ENCODE measurements around the gene PDAP1.
A peak's percentile ranks its signal among the peaks of the same experiment; 100 is the strongest.

Gene PDAP1

GRCh38 chr7:99424932-99425730 is 16.7 kb upstream of the PDAP1 start:
- DNase-seq = no peak

GRCh38 chr7:99422625-99423024 is 14.2 kb upstream of the PDAP1 start:
- peak; percentile 76 to 88 for DNase-seq

DNA sequence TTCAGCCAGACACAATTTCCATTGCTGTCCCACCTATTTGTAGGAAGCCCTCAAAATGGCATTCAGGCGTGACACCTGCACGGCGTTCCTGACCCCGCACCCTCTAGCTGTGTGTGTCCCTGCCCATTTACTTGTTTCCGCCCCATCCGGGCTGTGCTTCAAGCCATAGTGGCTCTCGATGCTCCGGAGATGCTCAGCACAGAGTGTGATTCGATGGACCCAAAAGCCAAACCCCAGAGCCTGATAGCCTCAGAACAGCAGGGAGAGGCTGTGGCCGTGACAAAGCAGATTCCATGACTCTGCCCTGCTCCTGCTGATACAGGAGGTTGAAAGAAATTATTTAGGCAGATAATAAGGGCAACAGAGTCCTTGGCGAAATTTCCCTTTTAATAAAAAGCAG is 13.8 kb upstream of the PDAP1 start:
- DNase-seq = peak; percentile 49 to 72

DNA sequence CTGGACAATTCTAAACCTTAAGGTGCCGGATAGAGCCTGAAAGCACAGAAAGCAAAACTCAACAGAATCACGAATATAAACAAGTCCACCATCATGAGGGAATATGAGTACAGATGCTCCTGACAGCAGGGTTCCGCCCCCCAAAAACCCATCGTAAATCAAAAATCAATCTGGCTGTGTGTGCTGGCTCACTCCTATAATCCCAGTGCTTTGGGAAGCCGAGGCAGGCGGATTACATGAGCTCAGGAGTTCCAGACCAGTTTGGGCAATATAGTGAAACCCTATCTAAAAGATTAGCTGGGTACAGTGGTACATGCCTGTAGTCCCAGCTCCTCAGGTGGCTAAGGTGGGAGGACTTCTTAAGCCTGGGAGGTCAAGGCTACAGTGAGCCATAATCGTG is 12.6 kb upstream of the PDAP1 start:
- DNase-seq = no peak

GRCh38 chr7:99420213-99420612 is 11.8 kb upstream of the PDAP1 start:
- DNase-seq = no peak

DNA sequence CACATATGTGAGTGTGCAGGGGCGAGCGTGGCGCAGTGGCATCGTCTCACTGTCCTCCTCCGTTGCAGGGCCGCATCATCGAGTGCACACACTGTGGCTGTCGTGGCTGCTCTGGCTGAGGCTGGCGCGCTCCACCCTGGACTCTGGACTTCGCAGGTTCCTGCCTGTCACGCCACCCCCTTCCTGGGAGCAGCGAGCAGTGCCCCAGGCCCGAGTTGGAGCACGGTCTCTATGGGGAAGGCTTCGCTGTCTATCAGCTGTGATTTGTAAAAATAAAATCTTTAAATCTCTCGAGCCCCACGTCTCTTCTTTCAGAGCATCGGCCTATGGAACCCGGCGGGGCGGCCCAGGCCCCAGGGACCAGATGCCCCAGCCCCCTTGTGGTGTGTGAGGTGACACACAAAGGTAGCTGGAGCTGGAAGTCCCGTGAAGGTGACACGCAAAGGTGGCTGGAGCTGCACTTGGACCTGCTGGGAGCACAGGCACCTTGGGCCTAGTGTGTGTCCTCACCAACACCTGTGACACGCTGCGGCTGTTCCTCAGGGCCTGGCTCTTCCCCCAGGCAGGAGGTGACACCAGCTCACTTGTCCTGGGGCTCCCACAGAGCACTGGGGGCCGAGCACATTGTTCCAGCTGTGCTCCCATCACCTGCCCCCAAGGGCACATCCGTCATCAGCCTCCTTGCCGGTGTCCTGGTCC is 11.1 kb upstream of the PDAP1 start:
- no peak for DNase-seq

DNA sequence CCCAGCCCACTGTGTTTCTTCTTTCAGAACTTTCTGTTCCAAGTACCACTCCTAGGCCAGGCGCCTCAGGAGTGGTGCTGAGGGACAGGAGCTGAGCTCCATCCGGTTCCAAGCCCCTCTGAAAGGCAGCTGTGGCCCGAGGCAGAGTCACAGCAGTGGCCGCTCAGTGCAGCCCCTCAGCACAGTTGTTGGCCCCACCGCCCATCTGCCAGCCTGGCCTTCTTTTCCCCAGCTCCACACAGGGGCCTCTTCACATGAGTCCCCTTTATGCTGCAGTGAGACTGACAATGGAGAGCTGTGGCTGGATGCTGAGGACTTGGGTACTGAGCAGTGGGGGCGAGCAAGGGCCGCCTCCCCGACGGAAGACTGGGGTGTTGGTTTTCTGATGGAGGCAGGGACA is 9.9 kb upstream of the PDAP1 start:
- DNase-seq = no peak

DNA sequence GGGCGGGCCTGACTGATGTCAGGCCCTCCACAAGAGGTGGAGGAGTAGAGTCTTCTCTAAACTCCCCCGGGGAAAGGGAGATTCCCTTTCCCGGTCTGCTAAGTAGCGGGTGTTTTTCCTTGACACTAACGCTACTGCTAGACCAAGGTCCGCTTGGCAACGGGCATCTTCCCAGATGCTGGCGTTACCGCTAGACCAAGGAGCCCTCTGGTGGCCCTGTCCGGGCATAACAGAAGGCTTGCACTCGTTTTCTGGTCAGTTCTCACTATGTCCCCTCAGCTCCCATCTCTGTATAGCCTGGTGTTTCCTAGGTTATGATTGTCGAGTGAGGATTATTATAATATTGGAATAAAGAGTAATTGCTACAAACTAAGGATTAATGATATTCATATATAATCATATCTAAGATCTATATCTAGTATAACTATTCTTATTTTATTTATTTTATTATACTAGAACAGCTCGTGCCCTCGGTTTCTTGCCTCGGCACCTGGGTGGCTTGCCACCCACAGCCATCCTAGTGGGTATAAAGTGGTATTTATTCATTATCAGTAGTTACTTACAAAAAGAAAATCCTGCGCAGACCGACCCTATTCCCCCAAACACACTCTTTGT is 7.2 kb upstream of the PDAP1 start:
- DNase-seq = peak; percentile 25 to 62

DNA sequence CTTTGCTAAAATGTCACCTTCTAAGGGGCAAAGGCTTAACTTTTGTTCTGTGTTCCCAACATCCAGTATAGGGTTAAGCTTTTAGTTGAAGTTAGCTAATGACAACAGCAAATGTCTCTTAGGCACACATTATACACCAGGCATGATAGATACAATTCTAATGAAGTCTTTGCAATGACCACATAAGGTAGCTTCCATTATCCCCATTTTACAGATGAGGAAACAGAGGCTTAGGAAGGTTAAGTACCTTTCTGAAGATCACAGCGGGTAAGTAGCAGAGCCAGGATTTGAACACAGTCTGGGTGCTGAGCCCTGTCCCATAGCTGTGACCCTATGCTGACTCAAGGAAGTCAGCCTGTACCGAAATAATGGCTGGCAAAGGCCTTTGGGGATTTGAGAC is 2.2 kb upstream of the PDAP1 start:
- DNase-seq = no peak

GRCh38 chr7:99409806-99410205 is 1.4 kb upstream of the PDAP1 start:
- DNase-seq = no peak

DNA sequence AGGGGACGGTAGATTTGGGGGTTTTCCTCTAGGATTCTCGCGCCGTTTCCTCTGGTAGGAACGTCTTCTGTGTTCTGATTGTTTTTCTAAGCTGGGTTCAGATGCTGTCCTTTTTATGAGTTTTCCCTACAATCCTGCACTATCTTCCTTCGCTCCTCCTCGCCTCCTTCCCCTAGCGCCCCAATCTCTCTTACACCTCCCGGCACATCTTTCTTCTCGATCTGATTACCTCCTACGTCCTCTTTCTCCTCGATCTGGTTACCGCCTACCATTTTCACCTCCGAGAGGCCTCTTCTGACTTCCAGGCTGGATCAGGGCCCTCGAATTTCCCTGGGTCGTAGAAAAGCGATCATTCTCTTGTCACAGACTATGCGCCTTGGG is 785 bp upstream of the PDAP1 start:
- no peak for DNase-seq

- DNase-seq = peak; percentile 40 to 70
These were observed 472 bp downstream of the PDAP1 start for GRCh38 chr7:99407872-99408378.

DNA sequence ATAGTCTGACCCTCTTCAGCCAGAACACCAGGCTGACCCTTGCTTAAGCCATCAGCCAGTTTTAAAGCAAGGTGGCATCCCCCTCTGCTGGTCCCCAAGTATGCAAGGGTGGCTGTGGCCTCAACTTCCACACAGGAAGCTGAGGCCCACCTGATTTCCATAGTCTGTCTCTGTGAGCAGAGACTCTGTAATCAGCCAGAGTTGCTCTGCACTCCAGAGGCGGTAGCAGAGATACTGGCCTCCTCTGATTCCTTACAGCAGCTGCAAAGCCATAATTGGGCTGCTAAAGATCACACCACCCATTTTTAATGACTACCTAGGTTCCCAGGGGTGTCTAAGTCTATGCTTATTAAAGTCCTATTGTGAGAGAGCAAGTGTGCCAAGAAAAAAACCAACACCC is 1.8 kb downstream of the PDAP1 start:
- DNase-seq = peak; percentile 71 to 90

- no peak for DNase-seq
These were observed 3.4 kb downstream of the PDAP1 start for GRCh38 chr7:99404977-99405320.

DNA sequence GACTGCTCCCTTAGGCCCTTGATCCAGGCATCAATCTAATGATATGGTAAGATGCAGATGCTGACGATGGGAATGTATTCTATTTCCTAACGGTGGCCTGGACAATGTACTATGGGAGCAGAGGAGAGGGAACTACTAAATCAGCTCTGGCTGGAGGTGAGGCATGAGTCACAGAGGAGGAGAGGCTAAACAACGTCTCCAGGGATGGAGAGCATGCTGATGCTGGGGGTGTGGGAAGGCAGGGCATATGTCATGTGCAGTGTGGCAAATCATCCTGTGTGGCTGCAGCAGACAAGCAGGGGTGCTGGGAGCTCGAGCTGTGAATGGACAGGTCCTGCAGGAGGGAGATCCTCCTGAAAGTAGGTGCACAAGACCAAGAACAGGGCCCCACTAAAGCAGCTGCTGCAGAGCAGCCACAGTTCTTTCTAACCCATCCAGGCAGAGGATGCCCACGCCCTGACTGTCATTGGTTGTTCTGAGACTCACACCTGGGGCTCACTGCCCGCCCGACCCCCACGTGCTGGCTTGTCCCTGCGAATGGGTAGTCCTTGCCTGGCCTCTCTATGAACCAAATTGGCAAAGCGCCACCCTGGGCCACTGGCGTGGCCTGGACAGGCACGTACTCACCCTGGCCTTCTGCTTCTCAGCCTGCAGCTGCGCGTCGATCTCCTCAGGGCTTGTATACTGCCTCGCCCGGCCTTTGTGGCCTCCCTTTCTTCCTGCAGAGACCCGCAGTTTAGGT is 4.0 kb downstream of the PDAP1 start:
- no peak for DNase-seq

DNA sequence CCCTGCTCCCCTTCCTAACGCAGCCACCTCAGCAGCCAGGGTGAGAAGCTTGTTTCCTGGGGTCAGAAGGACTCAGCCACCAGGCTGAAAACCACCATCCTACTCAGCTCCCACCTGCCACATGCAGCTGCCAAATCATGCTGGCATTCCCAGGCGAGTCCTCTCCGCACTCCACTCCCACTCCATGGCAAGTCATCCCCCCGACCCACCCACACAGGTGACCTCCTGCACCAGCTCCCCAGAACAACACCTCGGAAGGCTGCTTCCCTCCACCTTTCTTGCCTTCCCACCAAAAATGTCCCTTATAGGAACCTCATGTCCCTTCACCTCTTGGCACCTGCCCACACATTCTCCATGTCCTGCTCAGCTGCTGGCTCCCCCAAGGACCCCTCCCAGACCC is 4.6 kb downstream of the PDAP1 start:
- DNase-seq = no peak

DNA sequence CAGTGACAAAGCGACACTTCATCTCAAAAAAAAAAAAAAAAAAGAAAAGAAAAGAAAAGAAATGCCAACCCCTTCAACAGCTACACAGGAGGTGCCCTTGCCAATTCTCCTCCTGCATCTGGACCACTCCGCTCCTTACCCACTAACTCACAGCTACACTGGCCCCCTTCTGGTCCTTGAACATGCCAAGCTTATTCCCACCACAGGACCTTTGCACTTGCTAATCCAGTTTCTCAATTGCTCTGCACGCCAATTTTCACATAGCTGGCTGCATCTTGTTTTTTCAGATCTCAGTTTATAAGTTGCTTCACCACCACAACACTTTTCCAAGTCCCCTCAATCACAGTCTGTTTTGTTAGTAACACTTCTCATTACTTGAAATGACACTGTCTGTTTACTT is 5.5 kb downstream of the PDAP1 start:
- no peak for DNase-seq

DNA sequence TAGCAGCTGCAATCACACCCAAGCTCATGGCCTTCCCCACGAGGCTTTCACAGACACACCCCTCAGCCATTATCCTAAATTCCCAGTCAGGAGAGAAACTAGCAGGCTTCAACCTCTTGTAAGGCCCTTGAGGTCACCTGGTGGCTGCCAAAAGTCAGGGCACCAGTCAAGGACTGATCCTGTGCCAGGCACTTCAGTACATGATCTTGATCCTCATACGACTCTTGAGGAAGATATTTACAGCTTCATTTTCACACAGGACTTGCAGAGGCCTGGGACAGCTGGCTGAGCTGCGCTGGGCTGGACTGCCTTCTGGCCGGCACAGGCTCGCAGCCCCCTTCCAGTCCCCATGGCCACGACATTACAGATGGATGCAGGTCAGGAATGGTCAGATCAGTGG is 8.8 kb downstream of the PDAP1 start:
- no peak for DNase-seq

DNA sequence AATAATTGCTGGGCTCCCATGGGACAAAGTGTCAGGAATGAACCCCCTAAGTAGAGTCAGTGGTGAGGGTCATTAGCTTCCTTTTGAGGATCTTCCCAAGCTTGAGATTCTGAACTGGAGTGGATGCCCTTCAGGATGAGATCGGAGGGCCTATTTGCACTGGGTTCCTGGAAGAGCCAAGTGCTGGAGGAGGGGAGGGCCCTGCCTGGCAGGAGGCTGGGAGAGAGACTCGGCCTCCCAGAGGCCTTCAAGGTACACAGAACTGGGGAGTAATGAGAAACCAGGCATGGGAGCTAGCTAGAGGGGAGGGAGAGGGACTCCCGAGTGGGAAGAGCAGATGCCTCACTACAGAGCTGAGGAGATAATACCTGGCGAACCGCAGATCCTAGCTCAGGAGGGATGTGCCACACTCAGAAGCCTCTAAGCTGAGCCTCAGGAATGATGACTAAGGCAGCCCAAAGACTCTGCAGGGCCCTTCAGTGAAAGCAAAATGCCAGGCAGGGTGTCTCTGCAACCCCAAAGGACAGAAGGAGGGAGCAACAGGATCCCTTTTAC is 9.4 kb downstream of the PDAP1 start:
- DNase-seq = no peak

GRCh38 chr7:99397297-99397983 is 11.0 kb downstream of the PDAP1 start:
- DNase-seq = no peak

GRCh38 chr7:99396418-99397296 is 11.7 kb downstream of the PDAP1 start:
- no peak for DNase-seq
